ENCODE data around the gene MLNR.
A peak's percentile ranks its signal among the peaks of the same experiment; 100 is the strongest.

Gene MLNR

DNA sequence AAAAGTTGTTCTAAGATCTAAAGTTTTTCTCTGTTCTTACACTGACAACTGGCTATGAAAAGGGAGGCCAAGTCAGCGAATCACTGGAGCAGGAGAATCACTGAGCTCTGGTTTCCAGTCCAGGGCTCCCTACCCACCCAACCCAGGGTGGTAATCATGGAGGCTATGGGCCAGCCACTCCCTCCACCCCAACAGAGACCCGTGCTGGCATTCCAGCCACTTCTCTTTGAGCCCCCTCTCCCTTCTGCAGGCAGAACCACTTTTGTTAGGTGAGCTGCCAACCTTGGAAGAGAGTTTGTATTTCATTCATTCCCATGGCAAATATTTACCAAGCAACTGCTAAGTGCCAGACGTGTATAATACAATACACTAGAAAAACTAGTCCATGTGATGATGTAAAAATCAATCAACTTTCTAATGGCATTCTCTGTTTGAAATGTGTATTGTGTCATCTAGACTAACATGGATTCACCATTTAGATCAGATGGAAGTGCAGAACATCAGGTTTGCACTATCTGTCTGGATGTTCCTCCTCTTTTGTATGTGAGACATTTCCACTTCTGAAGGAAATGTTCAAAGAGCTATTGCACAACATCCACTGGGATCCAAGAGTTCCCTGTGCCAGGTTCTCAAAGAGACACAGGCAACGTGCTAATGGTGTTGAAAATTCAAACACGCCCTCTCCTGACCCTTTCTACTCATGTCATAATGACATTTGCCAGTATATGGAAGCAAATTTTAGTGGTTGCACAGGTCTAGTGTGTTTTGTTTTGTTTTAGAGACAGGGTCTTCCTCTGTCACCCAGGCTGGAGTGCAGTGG lies 5.3 kb downstream of the MLNR start:
- DNase-seq (ENCODE audit: low read depth in 4 of 4, low spot score in 1 of 4), result no peak

DNA sequence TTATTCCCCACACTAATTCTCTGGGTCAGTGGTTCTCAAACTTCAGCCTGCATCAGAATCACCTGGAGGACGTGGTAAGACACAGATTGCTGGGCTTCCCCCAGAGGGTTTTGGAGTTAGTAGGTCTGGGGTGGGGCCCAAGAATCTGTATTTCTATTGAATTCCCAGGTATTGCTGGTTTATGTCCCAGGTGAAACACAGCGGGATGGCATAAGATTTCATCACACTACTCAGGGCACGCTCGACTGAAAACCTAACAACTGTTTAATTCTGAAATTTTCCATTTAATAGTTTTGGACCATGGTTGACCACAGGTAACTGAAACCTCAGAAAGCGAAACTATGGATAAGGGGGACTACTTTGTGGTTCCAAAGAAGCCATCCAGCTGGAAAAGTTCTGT lies 6.5 kb downstream of the MLNR start:
- no peak for DNase-seq (ENCODE audit: low read depth in 4 of 4, low spot score in 1 of 4)

DNA sequence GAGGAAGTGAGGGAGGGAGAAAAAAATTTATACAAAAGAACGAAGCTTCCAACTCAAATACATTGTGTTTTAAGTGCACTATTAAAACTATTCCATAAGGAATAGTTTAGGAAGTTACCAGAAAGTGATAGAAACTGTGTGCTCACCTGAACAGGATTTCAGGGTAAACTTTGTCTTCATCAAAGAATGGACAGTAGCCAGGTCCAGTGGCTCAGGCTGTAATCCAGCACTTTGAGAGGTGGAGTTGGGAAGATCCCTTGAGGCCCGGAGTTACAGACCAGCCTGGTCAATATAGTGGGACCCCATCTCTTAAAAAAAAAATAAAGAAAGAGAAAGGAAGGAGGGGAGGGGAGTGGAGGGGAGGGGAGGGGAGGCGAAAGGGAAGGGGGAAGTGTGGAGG lies 14.6 kb downstream of the MLNR start:
- DNase-seq (ENCODE audit: low read depth in 4 of 4, low spot score in 1 of 4), result no peak

DNA sequence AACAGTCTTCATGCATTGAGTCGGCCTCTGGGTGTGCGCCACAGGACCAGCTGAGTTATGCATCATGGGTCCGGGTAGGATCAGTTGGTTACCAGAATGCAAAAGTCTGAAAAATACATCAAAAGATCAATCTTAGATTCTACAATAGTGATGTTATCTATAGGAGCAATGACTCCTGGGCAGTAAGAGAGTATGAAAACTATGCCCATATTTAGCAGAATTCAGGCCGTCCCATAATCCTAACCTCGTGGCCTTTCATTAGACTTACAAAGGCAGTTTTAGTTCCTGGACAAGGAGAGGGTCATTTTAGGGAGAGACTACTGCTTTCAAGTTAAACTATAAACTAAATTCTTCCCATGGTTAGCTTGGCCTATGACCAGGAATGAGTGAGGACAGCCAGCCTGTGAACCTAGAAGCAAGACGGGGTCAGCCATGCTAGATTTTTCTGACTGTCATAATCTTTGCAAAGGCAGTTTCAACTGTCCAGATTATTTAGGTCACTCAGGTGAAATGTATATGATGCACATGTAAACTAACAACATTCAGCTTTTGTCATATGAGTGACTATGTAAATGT lies 15.8 kb downstream of the MLNR start:
- no peak for DNase-seq (ENCODE audit: low read depth in 4 of 4, low spot score in 1 of 4)

DNA sequence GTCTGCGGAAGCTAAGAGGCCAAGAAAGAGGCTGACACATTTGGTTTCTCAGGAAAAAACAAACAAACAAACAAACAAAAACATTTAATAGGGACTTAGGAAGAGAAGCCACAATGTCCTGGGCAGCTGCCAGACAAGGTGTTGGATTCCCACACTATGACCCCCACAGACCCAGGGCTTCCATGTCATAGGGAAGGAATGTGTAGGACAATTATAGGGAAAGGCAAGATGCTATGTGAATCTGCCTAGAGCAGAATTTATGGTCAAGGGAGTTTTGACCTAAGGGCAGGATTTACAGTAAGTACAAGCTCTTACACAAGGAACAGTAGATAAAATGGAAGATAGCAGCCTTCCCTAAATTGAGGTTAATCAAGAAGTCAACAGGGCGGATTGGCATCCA lies 18.5 kb downstream of the MLNR start:
- DNase-seq (ENCODE audit: low read depth in 4 of 4, low spot score in 1 of 4), result no peak

DNA sequence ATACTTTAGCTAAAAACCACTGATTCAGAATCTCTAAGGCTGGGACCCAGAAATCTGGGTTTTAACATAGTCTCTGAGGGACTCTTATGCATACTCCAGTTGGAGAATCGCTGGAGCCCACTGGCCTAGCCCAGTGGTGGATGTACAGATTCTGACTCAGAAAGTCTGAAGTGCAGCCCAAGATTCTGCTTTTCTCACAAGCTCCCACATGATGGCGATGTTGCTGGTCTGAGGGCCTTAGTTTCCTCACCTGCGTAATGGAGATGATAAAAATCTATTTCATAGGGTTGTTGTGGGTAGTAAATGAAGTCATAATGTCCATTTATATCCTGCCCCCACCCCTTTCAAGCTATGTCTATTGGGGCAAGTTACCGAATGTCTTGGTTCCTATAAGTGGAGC lies 19.9 kb downstream of the MLNR start:
- DNase-seq (ENCODE audit: low read depth in 4 of 4, low spot score in 1 of 4), result no peak

DNA sequence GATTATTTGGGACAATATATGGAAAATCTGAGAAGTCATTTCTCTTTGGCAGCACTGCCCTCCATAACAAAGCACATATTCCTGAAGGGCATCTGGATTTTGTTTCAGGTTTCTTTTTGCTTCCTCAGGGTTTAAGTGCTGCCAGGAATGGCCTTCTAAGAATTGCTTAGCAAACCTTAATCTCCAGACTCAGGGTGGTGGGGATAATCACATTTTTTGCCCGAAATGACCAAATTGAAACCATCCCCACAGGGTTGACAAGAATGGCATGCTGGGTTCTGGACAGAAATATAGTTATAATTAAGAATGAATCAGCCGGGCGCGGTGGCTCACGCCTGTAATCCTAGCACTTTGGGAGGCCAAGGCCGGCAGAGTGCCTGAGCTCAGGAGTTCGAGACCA lies 21.2 kb downstream of the MLNR start:
- no peak for DNase-seq (ENCODE audit: low read depth in 4 of 4, low spot score in 1 of 4)

DNA sequence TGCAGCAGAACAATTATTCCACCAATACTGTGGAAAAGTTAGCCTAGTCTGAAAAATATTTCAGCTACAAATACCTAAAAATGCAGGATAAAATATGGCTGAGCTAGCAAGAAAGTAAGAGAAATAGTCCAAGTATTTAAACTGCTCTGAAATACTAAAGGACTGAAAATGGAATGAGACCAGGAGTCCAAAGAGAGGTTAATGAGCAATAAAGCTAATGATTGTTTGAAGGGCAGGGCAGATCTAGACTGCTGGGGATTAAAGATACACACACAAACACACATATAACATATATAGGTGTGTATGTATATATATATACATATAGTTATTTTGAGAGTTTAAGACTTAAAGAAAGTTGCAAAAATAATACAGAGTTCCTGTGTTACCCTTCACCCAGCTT lies 25.0 kb downstream of the MLNR start:
- no peak for DNase-seq (ENCODE audit: low read depth in 4 of 4, low spot score in 1 of 4)

DNA sequence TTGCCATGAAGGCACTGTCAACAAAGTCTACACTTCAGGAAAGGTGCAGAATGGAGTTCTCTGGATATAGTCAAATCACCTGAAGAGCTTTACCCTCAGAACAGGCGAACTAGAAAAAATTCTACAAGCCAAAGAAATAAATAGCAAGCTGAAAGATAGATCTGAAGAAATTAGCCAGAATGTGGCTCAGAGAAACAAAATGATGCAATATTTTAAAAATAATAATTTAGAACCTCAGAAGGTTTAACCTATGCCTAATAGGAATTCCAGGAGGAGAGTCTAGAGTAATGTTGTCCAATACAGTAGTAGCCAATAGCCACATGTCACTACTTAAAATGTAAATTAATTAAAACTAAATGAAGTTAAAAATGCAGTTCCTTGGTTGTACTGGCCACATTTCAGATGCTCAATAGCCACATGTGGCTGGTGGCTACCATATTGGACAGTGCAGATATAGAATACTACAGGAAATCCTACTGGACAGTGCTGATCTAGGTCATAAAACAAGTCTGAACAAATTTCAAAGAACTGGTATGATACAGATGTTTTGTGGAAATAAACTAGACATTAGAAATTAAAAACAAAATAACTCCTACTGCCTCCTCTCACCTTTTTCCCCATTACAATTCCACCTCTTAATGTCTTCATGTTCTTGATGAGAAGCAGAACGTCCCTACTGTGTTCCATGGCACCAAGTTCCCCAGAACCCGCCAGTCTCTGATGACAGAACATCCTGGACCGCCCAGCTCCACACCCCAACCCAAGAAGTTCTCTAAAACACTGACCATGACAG lies 26.9 kb downstream of the MLNR start:
- no peak for DNase-seq (ENCODE audit: low read depth in 4 of 4, low spot score in 1 of 4)

DNA sequence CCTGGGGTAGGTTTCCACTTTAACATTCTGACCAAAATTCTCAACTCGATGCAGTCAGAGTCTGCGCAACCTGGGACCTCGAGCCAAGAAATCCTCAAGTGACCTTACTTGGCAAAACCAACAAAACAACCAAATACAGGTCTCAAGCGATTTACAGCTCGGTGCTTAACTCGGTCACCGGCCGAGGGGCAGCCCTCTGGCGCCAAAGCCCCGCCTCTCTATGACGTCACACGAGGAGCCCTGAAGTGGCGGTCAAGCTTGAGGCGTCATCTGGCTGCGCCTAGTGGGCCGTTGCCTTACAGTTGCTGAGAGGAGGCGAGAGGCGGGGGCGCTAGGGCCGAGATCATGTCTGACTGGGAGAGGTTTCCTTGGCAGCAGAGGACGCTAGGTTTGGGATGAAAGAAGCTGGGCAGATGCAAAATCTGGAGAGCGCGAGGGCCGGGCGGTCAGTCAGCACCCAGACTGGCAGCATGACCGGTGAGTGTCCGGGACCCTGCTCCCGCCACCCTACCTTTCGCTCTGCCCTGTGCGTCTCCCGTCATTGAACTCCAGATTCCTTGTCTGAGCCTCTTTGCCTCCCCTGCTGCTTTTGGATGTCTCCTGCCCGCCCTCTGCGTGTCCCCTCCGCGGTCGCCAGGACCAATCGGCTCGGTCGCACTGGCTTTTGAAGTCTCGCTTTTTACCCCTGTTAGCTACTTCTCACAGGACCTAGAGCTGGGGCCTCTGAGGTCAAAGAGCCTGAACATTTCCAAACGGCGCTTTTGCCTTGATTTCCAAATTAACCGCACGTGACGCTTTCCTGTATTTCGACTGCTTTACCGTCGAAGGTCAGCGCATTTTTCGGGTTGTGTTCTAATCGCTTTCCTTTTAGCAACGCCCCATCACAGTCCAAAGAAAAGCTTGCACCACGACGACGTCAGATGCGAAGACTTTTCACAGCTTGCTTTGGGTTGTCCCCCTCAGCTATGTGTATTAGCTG lies 27.8 kb downstream of the MLNR start, which contains the start of gene CDADC1:
Gene CDADC1 (plus strand): TSS at position 283 of the 979 bp plus-strand sequence. CDS start 113 bp downstream, at position 396.
- peak; percentile 82 to 90 (median 86) for DNase-seq (ENCODE audit: low read depth in 4 of 4, low spot score in 1 of 4)

DNA sequence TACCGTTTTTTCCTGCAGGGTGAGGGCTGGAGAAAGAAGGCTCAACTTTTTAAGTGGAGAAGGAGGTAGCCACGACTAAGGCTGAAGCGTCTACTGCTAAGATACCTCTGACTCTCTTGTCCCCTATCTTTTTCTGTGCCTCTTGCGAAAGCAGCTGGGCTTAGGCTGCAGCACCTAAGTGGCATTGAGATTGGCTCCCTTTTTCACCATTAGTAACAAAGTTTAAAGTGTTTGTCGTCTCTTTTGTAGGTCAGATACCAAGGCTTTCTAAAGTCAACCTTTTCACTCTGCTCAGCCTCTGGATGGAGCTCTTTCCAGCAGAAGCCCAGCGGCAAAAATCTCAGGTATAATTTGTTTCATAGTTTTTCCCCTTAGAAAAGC lies 28.5 kb downstream of the MLNR start:
- peak in 1 of 4 experiments; percentile 0 for DNase-seq (ENCODE audit: low read depth in 4 of 4, low spot score in 1 of 4)

DNA sequence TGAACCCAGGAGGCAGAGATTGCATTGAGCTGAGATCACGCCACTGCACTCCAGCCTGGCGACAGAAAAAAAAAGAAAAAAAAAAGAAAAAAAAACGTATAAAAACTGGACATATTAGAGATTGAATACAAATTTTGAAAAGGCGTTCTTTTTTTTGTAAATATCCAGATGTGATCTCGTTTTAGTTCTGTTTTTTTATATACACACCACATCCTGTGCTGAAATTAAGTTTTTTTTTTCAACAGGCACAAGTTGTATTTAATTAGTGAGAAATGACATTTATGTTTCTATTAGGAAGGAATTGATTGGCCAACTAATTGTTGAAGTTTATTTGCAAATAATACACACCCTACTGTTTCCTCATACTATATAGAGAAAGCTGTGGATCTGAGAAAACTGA lies 31.2 kb downstream of the MLNR start:
- no peak for DNase-seq (ENCODE audit: low read depth in 4 of 4, low spot score in 1 of 4)

DNA sequence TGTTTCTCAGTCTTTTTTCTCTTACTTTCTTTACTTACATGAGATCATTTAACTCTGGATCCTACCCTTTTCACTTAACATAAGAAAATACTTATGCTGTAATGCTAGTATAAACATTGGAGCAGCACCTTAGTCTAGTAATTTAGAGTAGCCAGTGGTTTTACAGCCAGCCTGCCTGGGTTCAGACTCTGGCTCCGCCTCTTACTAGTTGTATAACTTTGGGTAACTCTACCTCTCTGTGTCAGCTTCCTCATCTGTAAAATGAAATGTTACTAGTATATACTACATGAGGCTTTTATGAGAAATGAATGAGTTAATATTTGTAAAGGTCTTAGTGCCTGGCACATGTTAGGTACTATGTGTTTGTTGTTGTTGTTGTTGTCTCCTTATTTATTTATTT lies 33.2 kb downstream of the MLNR start:
- no peak for DNase-seq (ENCODE audit: low read depth in 4 of 4, low spot score in 1 of 4)

DNA sequence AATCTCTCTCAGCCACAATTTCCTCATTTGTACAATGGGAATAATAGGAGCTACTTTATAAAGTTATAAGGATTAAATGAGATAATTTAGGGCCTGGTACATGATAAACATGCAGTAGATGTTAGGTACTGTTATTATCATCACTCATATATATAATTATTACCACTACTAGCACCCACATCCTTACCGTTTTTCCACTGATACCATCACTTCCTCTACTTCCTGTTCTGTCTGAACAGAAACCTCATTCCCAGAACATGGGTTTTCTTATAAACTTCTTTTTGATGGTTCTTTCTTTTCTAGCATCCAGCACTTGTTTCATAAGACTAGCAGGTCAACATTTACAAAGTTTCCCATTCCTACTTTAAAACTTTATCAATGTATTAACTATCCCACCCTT lies 33.9 kb downstream of the MLNR start:
- no peak for DNase-seq (ENCODE audit: low read depth in 4 of 4, low spot score in 1 of 4)

DNA sequence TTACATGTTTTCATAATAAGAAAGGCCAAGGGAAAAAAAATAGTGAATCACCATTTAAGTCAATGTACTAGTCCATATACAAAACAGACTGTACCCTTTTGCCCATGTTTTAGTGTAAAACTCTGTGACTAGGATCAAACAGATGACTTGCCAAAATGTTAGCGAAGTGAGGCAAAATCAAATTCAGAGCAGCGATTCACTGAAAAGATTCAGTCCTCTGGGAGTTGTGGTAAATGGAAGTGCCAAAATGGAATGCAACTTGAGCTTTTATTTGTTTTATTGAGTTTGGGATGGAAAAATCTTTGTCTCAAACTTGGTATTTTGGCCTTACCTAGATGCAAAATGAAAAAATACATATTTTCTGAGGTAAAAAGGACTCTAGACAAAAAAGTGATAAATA lies 36.7 kb downstream of the MLNR start:
- no peak for DNase-seq (ENCODE audit: low read depth in 4 of 4, low spot score in 1 of 4)

DNA sequence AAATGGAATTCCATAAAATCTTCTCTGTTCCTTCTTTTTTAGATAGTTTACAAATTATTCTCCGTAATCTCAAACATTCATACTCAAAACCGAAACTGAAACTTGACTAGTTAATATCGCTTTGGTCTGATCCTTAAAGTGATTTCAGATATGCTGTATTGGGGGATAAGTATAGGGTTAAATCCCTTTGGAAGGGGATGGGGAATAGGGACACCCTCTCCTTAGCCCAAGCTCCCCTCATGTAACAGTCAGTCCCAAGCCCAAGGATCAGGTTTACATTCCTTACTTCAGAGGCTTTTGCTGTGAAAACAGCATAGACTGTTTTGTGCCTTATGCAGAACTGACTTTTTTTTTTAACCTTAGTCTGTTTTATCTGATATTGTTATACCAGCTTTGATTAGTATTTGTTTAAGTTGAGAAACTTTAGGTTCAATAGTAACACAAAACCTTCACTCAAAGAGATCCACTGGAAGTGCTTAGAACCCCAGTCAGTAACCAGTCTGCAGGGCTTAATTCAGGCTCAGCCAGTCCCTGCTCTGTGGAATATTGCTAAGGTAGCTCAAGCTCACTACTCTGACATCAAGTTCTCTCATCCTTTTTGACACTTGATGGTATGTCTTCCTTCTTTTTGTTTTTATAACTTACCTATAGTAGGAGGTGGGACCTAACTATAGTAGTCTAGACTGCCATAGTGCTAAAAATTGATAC lies 38.1 kb downstream of the MLNR start:
- DNase-seq (ENCODE audit: low read depth in 4 of 4, low spot score in 1 of 4), result no peak

DNA sequence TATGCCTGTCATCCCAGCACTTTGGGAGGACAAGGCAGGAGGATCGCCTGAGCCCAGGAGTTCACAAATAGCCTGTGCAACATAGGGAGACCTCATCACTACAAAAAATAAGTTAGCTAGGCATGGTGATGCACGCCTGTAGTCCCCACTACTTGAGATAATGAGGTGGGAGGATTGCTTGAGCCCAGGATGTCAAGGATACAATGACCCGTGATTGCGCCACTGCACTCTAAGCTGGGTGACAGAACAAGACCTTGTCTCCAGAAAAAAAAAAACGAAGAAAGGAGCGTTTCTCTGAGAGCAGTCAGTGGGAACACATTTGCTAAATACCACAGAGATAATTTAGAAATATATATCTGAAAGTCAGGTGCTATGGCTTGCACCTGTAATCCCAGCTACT lies 39.4 kb downstream of the MLNR start:
- DNase-seq (ENCODE audit: low read depth in 4 of 4, low spot score in 1 of 4), result no peak

DNA sequence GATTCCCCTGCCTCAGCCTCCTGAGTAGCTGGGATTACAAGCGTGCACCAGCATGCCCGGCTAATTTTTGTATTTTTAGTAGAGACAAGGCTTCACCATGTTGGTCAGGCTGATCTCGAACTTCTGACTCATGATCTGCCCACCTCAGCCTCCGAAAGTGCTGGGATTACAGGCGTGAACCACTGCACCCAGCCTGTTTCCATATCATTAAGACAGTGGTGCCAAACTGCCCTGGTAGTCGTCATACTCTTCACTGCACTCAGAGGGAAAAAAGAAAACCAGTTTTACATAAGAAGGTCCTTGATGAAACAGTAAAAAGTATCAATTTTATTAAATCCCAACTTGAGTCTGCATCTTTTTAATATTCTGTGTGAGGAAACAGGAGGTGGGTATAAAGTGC lies 42.5 kb downstream of the MLNR start:
- no peak for DNase-seq (ENCODE audit: low read depth in 4 of 4, low spot score in 1 of 4)

DNA sequence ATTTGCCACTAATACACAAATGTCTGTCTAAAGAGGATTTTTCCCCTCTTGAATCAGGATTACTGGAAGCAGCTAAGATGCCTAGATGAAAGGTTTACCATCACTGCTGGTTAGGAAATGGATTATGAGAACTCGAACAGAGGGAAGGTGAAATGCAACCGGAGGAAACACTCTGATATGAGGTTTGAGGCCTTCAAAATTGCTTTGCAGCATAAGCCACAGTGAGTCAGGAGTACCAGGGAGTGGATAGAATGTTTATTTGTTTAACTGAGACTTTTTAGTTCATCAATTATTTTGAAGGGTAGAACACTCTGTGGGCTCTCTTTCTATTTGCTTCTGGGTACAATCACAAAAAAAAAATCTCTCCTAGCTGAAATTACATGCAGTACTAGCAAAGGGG lies 45.7 kb downstream of the MLNR start:
- DNase-seq (ENCODE audit: low read depth in 4 of 4, low spot score in 1 of 4), result no peak

DNA sequence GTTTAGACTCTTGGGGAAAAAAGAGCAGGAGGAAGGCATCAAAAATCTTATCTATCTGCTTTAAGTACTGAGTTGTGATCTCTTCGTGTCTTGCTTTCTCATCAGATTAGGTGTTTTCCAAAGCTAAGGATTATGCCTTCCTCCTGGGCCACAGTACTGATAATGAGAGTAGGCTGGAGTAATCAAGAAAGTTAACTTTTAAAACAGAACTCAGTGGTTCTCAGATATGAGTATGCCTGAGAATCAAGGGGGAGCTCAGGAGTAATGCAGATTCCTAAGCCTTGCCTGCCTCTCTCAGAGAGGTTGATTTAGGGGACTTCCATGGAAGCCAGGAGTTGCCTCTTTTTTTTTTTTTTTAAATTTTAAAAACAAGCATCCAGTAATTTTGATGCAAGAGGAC lies 51.1 kb downstream of the MLNR start:
- DNase-seq (ENCODE audit: low read depth in 4 of 4, low spot score in 1 of 4), result no peak

Data from stimulated activated CD4-positive, alpha-beta T cell treated with anti-CD3 and anti-CD28 coated beads, Interleukin-1b, Interleukin-23, amount 100 ng/mL, for 24 hours (primary cell).